ENCODE results near the gene FAM229B. TPM values are rescaled to one million over a fixed set of nuclear protein-coding genes. Genes with fewer than 3 reads are reported as not detected.

FAM229B gene
- total RNA-seq, 6 donors from 2014 or later: 3.1 to 14.0 (median 10.4) TPM

GRCh38 chr6:112039431-112039770 lies 48.0 kb upstream of the FAM229B start:
- TF ChIP-seq POLR2A (IDR thresholded peaks at IDR 0.05): no peak
- TF ChIP-seq EP300 (IDR thresholded peaks at IDR 0.05): no peak
- no peak for TF ChIP-seq POLR2AphosphoS5 (IDR thresholded peaks at IDR 0.05)
- no peak for TF ChIP-seq CTCF (IDR thresholded peaks at IDR 0.05)
- H3K4me1 ChIP-seq: peaks cover 0 to 20% (median 9%) of the 10 kb centered on the region in 4 donors
- H3K4me3 ChIP-seq: no peak overlapping the region
- no peaks in the 10 kb centered on the region for H3K9me3 ChIP-seq
- 61 to 69% methylated on average over 2 of the region's 2 CpGs for WGBS, 2 donors
- H3K27ac ChIP-seq: no peak overlapping the region
- ATAC-seq (ENCODE audit: low FRiP score in 2 of 2) (no peak), DNase-seq (no peak)
- no peaks in the 10 kb centered on the region for H3K36me3 ChIP-seq
- H3K27me3 ChIP-seq: no peaks in the 10 kb centered on the region

GRCh38 chr6:112040956-112041355 lies 46.4 kb upstream of the FAM229B start:
- DNase-seq (no peak), ATAC-seq (ENCODE audit: low FRiP score in 2 of 2) (no peak)
- Histone ChIP-seq H3K27ac (no peak overlapping the region), H3K27me3 (no peaks in the 10 kb centered on the region), H3K4me3 (no peak overlapping the region), H3K36me3 (no peaks in the 10 kb centered on the region), H3K4me1 (peaks cover 0 to 14% (median 5%) of the 10 kb centered on the region in 4 donors), H3K9me3 (no peaks in the 10 kb centered on the region)
- TF ChIP-seq POLR2A (IDR thresholded peaks at IDR 0.05) (no peak), CTCF (IDR thresholded peaks at IDR 0.05) (no peak), POLR2AphosphoS5 (IDR thresholded peaks at IDR 0.05) (no peak), EP300 (IDR thresholded peaks at IDR 0.05) (no peak)
- 41 to 64% methylated on average over 1 of the region's 1 CpG for WGBS, 2 donors

GRCh38 chr6:112041535-112041934 lies 45.9 kb upstream of the FAM229B start:
- H3K27ac ChIP-seq: peak overlapping the region in 1 of 4 donors; percentile 5
- no peak for TF ChIP-seq POLR2A (IDR thresholded peaks at IDR 0.05)
- no peak for TF ChIP-seq POLR2AphosphoS5 (IDR thresholded peaks at IDR 0.05)
- no peak for TF ChIP-seq EP300 (IDR thresholded peaks at IDR 0.05)
- TF ChIP-seq CTCF (IDR thresholded peaks at IDR 0.05): no peak
- WGBS, 2 donors: 71 to 80% methylated on average over 3 of the region's 3 CpGs

GRCh38 chr6:112043032-112044007 lies 44.1 kb upstream of the FAM229B start:
- peak overlapping the region; percentile 57 to 72 (median 64) for H3K4me3 ChIP-seq
- DNase-seq: peak; percentile 87 to 94
- no peaks in the 10 kb centered on the region for H3K9me3 ChIP-seq
- peaks cover 0 to 14% (median 2%) of the 10 kb centered on the region in 4 donors for H3K4me1 ChIP-seq
- peak overlapping the region; percentile 56 to 90 (median 84) for H3K27ac ChIP-seq
- no peak for TF ChIP-seq EP300 (IDR thresholded peaks at IDR 0.05)
- TF ChIP-seq POLR2A (IDR thresholded peaks at IDR 0.05): peak in 1 of 4 donors; percentile 32
- TF ChIP-seq CTCF (IDR thresholded peaks at IDR 0.05): peak; percentile 78 to 96 (median 88)
- TF ChIP-seq POLR2AphosphoS5 (IDR thresholded peaks at IDR 0.05): peak in 1 of 2 donors; percentile 43
- WGBS, 2 donors: 0 to 1% methylated on average over 31 to 36 of the region's 36 CpGs
- ATAC-seq (ENCODE audit: low FRiP score in 2 of 2): peak; percentile 95 to 98
- H3K27me3 ChIP-seq: no peaks in the 10 kb centered on the region
- H3K36me3 ChIP-seq: no peaks in the 10 kb centered on the region

More at GRCh38 chr6:112041535-112041934, 45.9 kb upstream of the FAM229B start:
- DNase-seq: no peak
- Histone ChIP-seq H3K9me3 (no peaks in the 10 kb centered on the region), H3K27me3 (no peaks in the 10 kb centered on the region), H3K36me3 (no peaks in the 10 kb centered on the region), H3K4me3 (no peak overlapping the region), H3K4me1 (peaks cover 0 to 14% (median 5%) of the 10 kb centered on the region in 4 donors)
- ATAC-seq (ENCODE audit: low FRiP score in 2 of 2): no peak
